Large intestine (tissue), 3 donors: ENCODE measurements around the gene DNM1L. TPM values are rescaled to one million over a fixed set of nuclear protein-coding genes. Genes with fewer than 3 reads are reported as not detected.

ENCODE experiments used
- DNase-seq, 2 donors: peaks; one replicate each; pipeline versions ENCODE4 v3.0.0 to v3.0.0-alpha.2; 2013
- H3K27ac ChIP-seq: one replicate; pipeline ENCODE4 v1.5.1; 2013; ENCODE audit warnings: low read length
- H3K27me3 ChIP-seq: 2 replicates; pipeline ENCODE4 v1.6.1; 2013; ENCODE audit warnings: low read length; ENCODE audit not compliant: control insufficient read depth, insufficient read depth
- H3K36me3 ChIP-seq: 2 replicates; pipeline ENCODE4 v1.6.1; 2013; ENCODE audit warnings: low read length; ENCODE audit not compliant: control insufficient read depth, insufficient read depth
- H3K4me1 ChIP-seq: one replicate; pipeline ENCODE4 v1.6.1; 2013; ENCODE audit warnings: low read length; ENCODE audit not compliant: control insufficient read depth, insufficient read depth
- H3K4me3 ChIP-seq: one replicate; pipeline ENCODE4 v1.5.1; 2013; ENCODE audit warnings: low read length
- H3K9me3 ChIP-seq: one replicate; pipeline ENCODE4 v1.6.1; 2013; ENCODE audit warnings: mild to moderate bottlenecking, low read depth, low read length, moderate library complexity; ENCODE audit not compliant: control insufficient read depth
- WGBS: methylation state at CpG from one replicate; pipeline ENCODE4 v1.1.5; 2013; ENCODE audit warnings: low lambda C conversion rate; ENCODE audit not compliant: insufficient coverage; 5-methylcytosine and 5-hydroxymethylcytosine counted together
- polyA plus RNA-seq: library from polyadenylated mRNA; unstranded; fragments of 120-200 nt; gene quantifications from one replicate; pipeline ENCODE4 v1.2.1, GENCODE V29; 2013

Gene DNM1L
- polyA plus RNA-seq, 1 donor, result 88.0 TPM

- DNase-seq, result peak in 1 of 2 donors; percentile 36
- no peaks in the 10 kb centered on the region for H3K9me3 ChIP-seq
- H3K27me3 ChIP-seq, result no peaks in the 10 kb centered on the region
- H3K4me1 ChIP-seq, result peaks cover 11% of the 10 kb centered on the region
- H3K4me3 ChIP-seq, result peak overlapping the region; percentile 77
- whole genome bisulfite sequencing, result 30% methylated on average over 2 of the region's 2 CpGs
- no peak overlapping the region for H3K27ac ChIP-seq
- H3K36me3 ChIP-seq, result peaks cover 34% of the 10 kb centered on the region
Measured at GRCh38 chr12:32754111-32754510, 75.0 kb downstream of the DNM1L start.

- peaks cover 25% of the 10 kb centered on the region for H3K36me3 ChIP-seq
- peak overlapping the region; percentile 97 for H3K27ac ChIP-seq
- H3K4me3 ChIP-seq, result peak overlapping the region; percentile 77
- peak; percentile 75 to 85 for DNase-seq
- H3K4me1 ChIP-seq, result peaks cover 11% of the 10 kb centered on the region
- no peaks in the 10 kb centered on the region for H3K9me3 ChIP-seq
- no CpG with 5 or more reads among the region's 40 CpGs for WGBS
- H3K27me3 ChIP-seq, result no peaks in the 10 kb centered on the region
Measured at GRCh38 chr12:32755051-32755653, 76.1 kb downstream of the DNM1L start.

GRCh38 chr12:32755654-32756475 lies 76.8 kb downstream of the DNM1L start, which contains the start of gene YARS2:
Gene YARS2, minus strand, starts transcription at chr12:32755897. Its CDS starts 23 bp downstream, at chr12:32755874.
- Histone ChIP-seq H3K27ac (peak within 1 kb of the TSS; percentile 97), H3K4me3 (peak within 1 kb of the TSS; percentile 77), H3K36me3 (peaks cover 20% of the 10 kb centered on the region), H3K4me1 (peaks cover 11% of the 10 kb centered on the region), H3K9me3 (no peaks in the 10 kb centered on the region), H3K27me3 (no peaks in the 10 kb centered on the region)
- no CpG with 5 or more reads among the region's 39 CpGs for WGBS
- peak; percentile 97 to 98 for DNase-seq

- H3K27me3 ChIP-seq, result no peaks in the 10 kb centered on the region
- peak in 1 of 2 donors; percentile 46 for DNase-seq
- H3K9me3 ChIP-seq, result no peaks in the 10 kb centered on the region
- no peak overlapping the region for H3K4me3 ChIP-seq
- peak overlapping the region; percentile 97 for H3K27ac ChIP-seq
- peaks cover 11% of the 10 kb centered on the region for H3K4me1 ChIP-seq
- peaks cover 13% of the 10 kb centered on the region for H3K36me3 ChIP-seq
- WGBS, result no CpG with 5 or more reads among the region's 8 CpGs
Measured at GRCh38 chr12:32756476-32757066, 77.5 kb downstream of the DNM1L start.

GRCh38 chr12:32757157-32757556 lies 78.1 kb downstream of the DNM1L start:
- Histone ChIP-seq H3K27ac (peak overlapping the region; percentile 97), H3K4me1 (peaks cover 11% of the 10 kb centered on the region), H3K27me3 (no peaks in the 10 kb centered on the region), H3K9me3 (no peaks in the 10 kb centered on the region), H3K4me3 (no peak overlapping the region), H3K36me3 (peaks cover 7% of the 10 kb centered on the region)
- no peak for DNase-seq
- 88% methylated on average over 1 of the region's 3 CpGs for WGBS

- no CpG with 5 or more reads among the region's 1 CpG for WGBS
- H3K36me3 ChIP-seq, result no peaks in the 10 kb centered on the region
- H3K9me3 ChIP-seq, result no peaks in the 10 kb centered on the region
- no peak for DNase-seq
- H3K27me3 ChIP-seq, result no peaks in the 10 kb centered on the region
- peaks cover 4% of the 10 kb centered on the region for H3K4me1 ChIP-seq
- no peak overlapping the region for H3K27ac ChIP-seq
- H3K4me3 ChIP-seq, result no peak overlapping the region
Measured at GRCh38 chr12:32761716-32762115, 82.6 kb downstream of the DNM1L start.

- no peaks in the 10 kb centered on the region for H3K4me1 ChIP-seq
- H3K9me3 ChIP-seq, result no peaks in the 10 kb centered on the region
- H3K4me3 ChIP-seq, result no peak overlapping the region
- DNase-seq, result no peak
- H3K36me3 ChIP-seq, result no peaks in the 10 kb centered on the region
- H3K27ac ChIP-seq, result no peak overlapping the region
- WGBS, result no CpG with 5 or more reads among the region's 4 CpGs
- no peaks in the 10 kb centered on the region for H3K27me3 ChIP-seq
Measured at GRCh38 chr12:32765906-32766305, 86.8 kb downstream of the DNM1L start.

GRCh38 chr12:32768518-32768917 lies 89.4 kb downstream of the DNM1L start:
- no peak overlapping the region for H3K27ac ChIP-seq
- no peak for DNase-seq
- no peaks in the 10 kb centered on the region for H3K36me3 ChIP-seq
- peaks cover 9% of the 10 kb centered on the region for H3K4me1 ChIP-seq
- WGBS, result no CpG with 5 or more reads among the region's 4 CpGs
- no peak overlapping the region for H3K4me3 ChIP-seq
- no peaks in the 10 kb centered on the region for H3K9me3 ChIP-seq
- H3K27me3 ChIP-seq, result no peaks in the 10 kb centered on the region

- 100% methylated on average over 1 of the region's 1 CpG for WGBS
Measured at GRCh38 chr12:32770141-32770540, 91.0 kb downstream of the DNM1L start.

GRCh38 chr12:32773691-32774090 lies 94.6 kb downstream of the DNM1L start:
- peak overlapping the region; percentile 41 for H3K27ac ChIP-seq
- peaks cover 20% of the 10 kb centered on the region for H3K4me1 ChIP-seq
- no peaks in the 10 kb centered on the region for H3K9me3 ChIP-seq
- H3K36me3 ChIP-seq, result no peaks in the 10 kb centered on the region
- no peak overlapping the region for H3K4me3 ChIP-seq
- peak; percentile 45 to 75 for DNase-seq
- WGBS, result 29% methylated on average over 1 of the region's 6 CpGs
- no peaks in the 10 kb centered on the region for H3K27me3 ChIP-seq

More at GRCh38 chr12:32770141-32770540, 91.0 kb downstream of the DNM1L start:
- DNase-seq, result no peak
- Histone ChIP-seq H3K4me3 (no peak overlapping the region), H3K36me3 (no peaks in the 10 kb centered on the region), H3K4me1 (peaks cover 11% of the 10 kb centered on the region), H3K27ac (no peak overlapping the region), H3K27me3 (no peaks in the 10 kb centered on the region), H3K9me3 (no peaks in the 10 kb centered on the region)
